Ishikawa (cell line): ENCODE measurements around the gene GAL3ST1.

Experiments
- CREB1 ChIP-seq: IDR thresholded peaks from 2 replicates; pipeline ENCODE4 v1.6.1; 2012; ENCODE audit warnings: low read depth
- EP300 ChIP-seq: IDR thresholded peaks from 2 replicates; pipeline ENCODE4 v1.6.1; 2012; ENCODE audit warnings: borderline replicate concordance
- FOXM1 ChIP-seq: IDR thresholded peaks from 2 replicates; pipeline ENCODE4 v1.6.1; 2012; ENCODE audit warnings: low read depth, borderline replicate concordance
- RAD21 ChIP-seq: IDR thresholded peaks from 2 replicates; pipeline ENCODE4 v1.6.1; 2012; ENCODE audit warnings: low read depth
- TAF1 ChIP-seq: IDR thresholded peaks from 2 replicates; pipeline ENCODE4 v1.6.1; 2012; ENCODE audit warnings: low read depth, mild to moderate bottlenecking
- TCF12 ChIP-seq: IDR thresholded peaks from 2 replicates; pipeline ENCODE4 v1.6.1; 2012; ENCODE audit warnings: low read depth
- YY1 ChIP-seq: IDR thresholded peaks from 2 replicates; pipeline ENCODE4 v1.6.1; 2012; ENCODE audit warnings: low read depth

GRCh38 chr22:30614268-30614667 is 39.8 kb upstream of the GAL3ST1 start:
- no peak for TF ChIP-seq YY1
- TF ChIP-seq FOXM1, result no peak
- TF ChIP-seq TAF1, result no peak
- TF ChIP-seq TCF12, result no peak
- TF ChIP-seq RAD21, result no peak
- TF ChIP-seq EP300, result no peak
- no peak for TF ChIP-seq CREB1
